GM18873 (cell line): ENCODE measurements around the gene MYO5C.

ENCODE experiments used
- ATAC-seq: cut with Tn5 transposase; IDR thresholded peaks from one replicate; pipeline ENCODE4 v1.9.1; 2021; ENCODE audit warnings: mild to moderate bottlenecking, moderate library complexity, moderate number of reproducible peaks; ENCODE audit not compliant: unreplicated experiment, low FRiP score

MYO5C gene

GRCh38 chr15:52278636-52279367 lies 16.8 kb downstream of the MYO5C start:
- no peak for ATAC-seq

- ATAC-seq = no peak
Observed at GRCh38 chr15:52278135-52278534, 17.5 kb downstream of the MYO5C start.

- no peak for ATAC-seq
Observed at GRCh38 chr15:52277575-52277974, 18.0 kb downstream of the MYO5C start.

- ATAC-seq = no peak
Observed at GRCh38 chr15:52276256-52276770, 19.3 kb downstream of the MYO5C start.

GRCh38 chr15:52263563-52264282 lies 31.9 kb downstream of the MYO5C start:
- no peak for ATAC-seq

DNA sequence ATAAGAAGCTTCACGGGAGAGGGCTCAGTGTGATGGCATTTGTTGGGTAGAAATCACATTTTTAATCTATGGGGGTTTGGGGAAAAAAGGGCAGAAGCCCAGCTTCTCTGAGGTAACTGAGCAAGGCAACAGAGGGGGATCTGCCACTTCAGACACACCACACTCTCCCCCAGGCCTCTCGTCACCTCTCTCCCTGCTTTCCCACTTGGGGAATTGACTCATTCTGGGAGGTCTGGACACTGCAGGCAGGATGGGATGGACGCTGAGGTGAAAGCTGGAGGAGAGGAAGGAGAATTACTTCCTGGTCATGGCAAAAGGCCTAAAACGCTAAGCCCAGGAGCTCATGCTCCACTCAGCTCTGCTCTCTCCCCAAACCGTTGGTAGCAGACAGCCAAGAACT lies 33.2 kb downstream of the MYO5C start:
- no peak for ATAC-seq

GRCh38 chr15:52261498-52262242 lies 33.9 kb downstream of the MYO5C start:
- peak; percentile 97 for ATAC-seq

DNA sequence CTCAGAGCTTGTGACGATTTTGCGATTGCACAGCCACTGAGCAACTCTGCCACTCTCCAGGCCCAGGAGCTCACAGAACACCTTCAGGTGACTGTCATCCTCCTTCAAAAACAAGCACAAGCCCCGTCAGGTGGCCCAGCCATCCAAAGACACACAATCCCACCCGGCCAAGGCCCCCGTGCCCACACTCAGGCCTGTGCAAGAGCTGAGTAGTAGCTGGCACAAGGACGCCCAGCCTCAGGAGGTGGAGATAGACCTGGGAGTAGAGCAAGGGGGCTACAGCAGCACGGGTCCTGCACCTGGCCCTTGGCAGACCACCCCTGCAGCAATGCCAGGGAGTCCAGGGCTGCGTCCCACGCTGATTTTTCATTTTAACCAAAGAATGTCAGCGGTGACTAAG lies 34.6 kb downstream of the MYO5C start:
- no peak for ATAC-seq

DNA sequence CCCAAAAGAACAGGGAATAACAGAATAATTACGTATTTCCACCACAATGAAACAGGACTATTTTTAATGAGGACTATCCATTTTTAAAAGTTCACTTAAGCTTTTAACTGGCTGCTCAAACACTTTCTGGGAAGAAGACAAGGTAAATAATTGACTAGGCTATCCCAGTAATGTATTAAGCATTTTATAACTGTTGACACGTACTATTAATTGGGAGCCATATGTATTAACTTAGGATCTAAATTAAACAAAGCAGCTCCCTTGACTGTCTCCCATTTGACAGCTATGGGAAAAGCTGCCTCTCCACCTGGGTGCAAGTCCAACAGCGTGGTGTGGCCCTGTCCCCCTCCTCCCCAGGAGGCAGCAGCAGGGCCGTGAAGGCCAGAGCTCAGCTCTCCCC lies 36.1 kb downstream of the MYO5C start:
- no peak for ATAC-seq

DNA sequence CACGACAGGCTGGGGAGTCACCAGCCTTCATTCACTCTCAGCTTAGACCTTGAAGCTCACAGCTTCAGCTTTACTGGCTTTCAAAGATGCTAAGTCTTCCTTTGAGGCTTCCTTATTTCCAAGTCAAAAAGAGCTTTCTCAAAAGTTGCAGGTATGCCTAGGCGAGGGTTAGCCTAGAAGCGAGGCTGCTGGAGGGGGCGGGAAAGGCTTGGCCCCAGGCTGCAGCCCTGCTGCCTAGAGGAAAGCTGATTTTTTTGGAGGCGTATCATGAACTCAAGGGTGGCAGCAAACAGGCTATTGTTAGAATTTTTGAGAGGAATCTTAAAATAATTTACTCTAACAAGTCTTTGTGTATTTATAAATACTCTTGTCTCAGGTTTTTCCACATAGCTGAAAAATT lies 37.1 kb downstream of the MYO5C start:
- no peak for ATAC-seq

DNA sequence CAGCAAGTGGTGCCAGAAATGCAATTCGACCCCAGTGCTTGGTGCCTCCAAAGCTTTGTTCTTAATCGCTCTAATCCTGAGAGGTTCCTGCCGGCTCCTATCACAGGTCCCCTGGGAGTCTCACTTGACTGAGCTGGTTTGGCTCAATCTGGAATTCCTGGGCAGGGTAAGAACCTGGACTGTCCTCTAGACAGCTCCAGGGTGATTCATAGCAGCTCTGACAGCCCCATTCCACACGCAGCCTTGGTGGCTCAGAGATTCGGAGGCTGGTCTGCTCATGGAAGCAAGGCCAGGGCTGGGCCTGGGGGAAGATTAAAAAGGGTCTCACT lies 37.9 kb downstream of the MYO5C start:
- no peak for ATAC-seq

GRCh38 chr15:52256930-52257733 lies 38.5 kb downstream of the MYO5C start:
- no peak for ATAC-seq

GRCh38 chr15:52256366-52256765 lies 39.2 kb downstream of the MYO5C start:
- ATAC-seq = peak; percentile 42

- no peak for ATAC-seq
Observed at GRCh38 chr15:52255935-52256334, 39.7 kb downstream of the MYO5C start.

GRCh38 chr15:52255008-52255407 lies 40.6 kb downstream of the MYO5C start:
- ATAC-seq = no peak

GRCh38 chr15:52254391-52254790 lies 41.2 kb downstream of the MYO5C start:
- ATAC-seq = no peak

- no peak for ATAC-seq
Observed at GRCh38 chr15:52252781-52253180, 42.8 kb downstream of the MYO5C start.

DNA sequence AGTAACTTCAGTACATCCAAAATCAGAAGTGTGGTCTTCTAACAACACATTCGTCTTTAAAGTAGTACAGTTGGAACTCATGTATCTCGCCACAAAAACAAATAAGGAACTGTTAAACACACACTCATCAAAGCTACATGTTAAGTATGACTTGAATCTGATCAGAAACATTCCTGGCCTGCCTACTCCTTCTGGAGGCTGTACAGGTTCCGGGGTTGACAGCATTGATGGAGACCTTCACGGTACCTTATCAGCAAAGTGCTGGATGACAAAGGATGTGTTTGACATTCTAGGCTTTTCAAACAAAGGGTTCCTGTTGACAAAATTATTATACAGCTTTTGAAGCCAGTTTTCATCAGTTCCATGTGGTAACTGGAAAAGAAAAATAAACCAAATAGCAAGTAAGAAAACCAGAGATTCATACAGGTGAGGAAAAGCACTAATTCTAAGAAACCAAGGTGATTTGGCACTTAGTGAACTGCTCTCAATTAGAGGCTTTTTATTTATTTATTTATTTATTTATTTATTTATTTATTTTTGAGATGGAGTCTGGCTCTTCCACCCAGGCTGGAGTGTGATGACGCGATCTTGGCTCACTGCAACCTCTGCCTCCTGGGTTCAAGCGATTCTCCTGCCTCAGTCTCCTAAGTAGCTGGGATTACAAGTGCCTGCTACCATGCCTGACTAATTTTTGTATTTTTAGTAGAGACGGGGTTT lies 44.3 kb downstream of the MYO5C start:
- no peak for ATAC-seq

GRCh38 chr15:52247461-52247860 lies 48.1 kb downstream of the MYO5C start:
- ATAC-seq = no peak
